Measurements from ENCODE around the gene OSBPL10. TPM values are rescaled to one million over a fixed set of nuclear protein-coding genes. Genes with fewer than 3 reads are reported as not detected.
A peak's percentile ranks its signal among the peaks of the same experiment; 100 is the strongest.

Gene OSBPL10
- total RNA-seq, 1 experiment from 2014 or later: 48.0 TPM

DNA sequence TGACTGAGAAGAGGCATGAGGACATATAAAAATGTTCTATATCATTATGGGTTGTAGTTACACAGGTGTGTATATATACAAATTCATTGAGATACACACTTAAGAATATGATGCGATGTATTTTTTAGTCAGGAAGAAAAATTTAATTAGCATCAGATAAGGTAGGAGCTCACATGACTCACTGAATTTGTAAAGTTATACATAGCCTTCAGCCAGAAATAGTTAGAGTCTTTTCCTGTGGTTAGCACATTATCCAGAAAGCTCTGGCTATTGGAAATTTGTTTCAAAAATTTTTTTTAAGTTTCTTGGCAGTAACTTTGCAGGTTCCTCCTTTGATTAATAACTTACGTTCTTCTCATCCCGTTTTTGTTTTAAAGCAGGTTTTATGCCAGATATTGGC lies 359.7 kb downstream of the OSBPL10 start:
- Histone ChIP-seq H2AFZ (ENCODE audit: low read length) (no peak overlapping the region), H3K79me2 (ENCODE audit: low read length) (no peaks in the 10 kb centered on the region), H4K20me1 (ENCODE audit: low read length) (no peaks in the 10 kb centered on the region), H3K36me3 (ENCODE audit: low read depth, low read length) (peaks cover 51% of the 10 kb centered on the region), H3K4me2 (ENCODE audit: low read length) (no peak overlapping the region), H3K9ac (ENCODE audit: low read length) (no peak overlapping the region), H3K4me3 (ENCODE audit: low read length) (no peak overlapping the region), H3K27me3 (ENCODE audit: low read length) (no peaks in the 10 kb centered on the region), H3K27ac (ENCODE audit: low read length) (no peak overlapping the region), H3F3A (ENCODE audit: low read length, unreplicated experiment) (peaks cover 4% of the 10 kb centered on the region), H3K9me2 (replicated peaks; ENCODE audit: low read length) (no peaks in the 10 kb centered on the region), H3K4me1 (ENCODE audit: insufficient read depth, low read length) (no peaks in the 10 kb centered on the region), H3K9me3 (ENCODE audit: low read length) (no peaks in the 10 kb centered on the region)
- ChIA-PET POLR2A (ENCODE audit: unreplicated experiment) (no interaction called here), CTCF (no interaction called here)
- BruUV-seq (replicated peaks): no TSS peak
- TF ChIP-seq EZH2 (IDR thresholded peaks at IDR 0.05; ENCODE audit: low read length, unreplicated experiment) (no peak), EZH2phosphoT487 (IDR thresholded peaks at IDR 0.05; ENCODE audit: borderline replicate concordance, low read length) (no peak)
- TF ChIP-seq, protein P1, sequence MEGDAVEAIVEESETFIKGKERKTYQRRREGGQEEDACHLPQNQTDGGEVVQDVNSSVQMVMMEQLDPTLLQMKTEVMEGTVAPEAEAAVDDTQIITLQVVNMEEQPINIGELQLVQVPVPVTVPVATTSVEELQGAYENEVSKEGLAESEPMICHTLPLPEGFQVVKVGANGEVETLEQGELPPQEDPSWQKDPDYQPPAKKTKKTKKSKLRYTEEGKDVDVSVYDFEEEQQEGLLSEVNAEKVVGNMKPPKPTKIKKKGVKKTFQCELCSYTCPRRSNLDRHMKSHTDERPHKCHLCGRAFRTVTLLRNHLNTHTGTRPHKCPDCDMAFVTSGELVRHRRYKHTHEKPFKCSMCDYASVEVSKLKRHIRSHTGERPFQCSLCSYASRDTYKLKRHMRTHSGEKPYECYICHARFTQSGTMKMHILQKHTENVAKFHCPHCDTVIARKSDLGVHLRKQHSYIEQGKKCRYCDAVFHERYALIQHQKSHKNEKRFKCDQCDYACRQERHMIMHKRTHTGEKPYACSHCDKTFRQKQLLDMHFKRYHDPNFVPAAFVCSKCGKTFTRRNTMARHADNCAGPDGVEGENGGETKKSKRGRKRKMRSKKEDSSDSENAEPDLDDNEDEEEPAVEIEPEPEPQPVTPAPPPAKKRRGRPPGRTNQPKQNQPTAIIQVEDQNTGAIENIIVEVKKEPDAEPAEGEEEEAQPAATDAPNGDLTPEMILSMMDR (conservative IDR thresholded peaks at IDR 0.05; ENCODE audit: low read depth, low read length): no peak
- peak; percentile 79 for ATAC-seq
- DNase-seq: peak; percentile 10
- intact Hi-C loops (cut with micrococcal nuclease): loop anchor here (2.0 kb wide), 1 partner anchor 13 kb away; no protein-coding TSS in a partner anchor

DNA sequence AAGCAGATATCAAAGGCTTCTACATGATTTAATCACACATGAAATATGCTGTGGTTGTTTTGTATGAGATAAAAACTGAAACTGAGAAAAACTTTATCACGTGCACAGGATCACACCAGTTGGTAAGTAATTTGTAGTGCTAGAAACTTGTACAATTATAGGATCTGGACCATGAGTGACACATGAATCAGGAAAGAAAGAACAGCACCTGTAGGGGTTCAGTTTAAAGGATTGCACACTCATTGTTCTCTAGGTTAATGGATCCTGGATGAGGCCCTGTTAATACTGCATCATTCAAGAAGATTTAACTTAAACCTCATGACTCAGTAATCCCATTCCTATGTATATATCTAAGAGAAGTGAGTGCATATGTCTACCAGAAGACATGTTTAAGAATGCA lies 360.4 kb downstream of the OSBPL10 start:
- Histone ChIP-seq H3K9me2 (replicated peaks; ENCODE audit: low read length) (no peaks in the 10 kb centered on the region), H3K79me2 (ENCODE audit: low read length) (no peaks in the 10 kb centered on the region), H3K9ac (ENCODE audit: low read length) (no peak overlapping the region), H3K4me2 (ENCODE audit: low read length) (no peak overlapping the region), H4K20me1 (ENCODE audit: low read length) (no peaks in the 10 kb centered on the region), H3K36me3 (ENCODE audit: low read depth, low read length) (peaks cover 44% of the 10 kb centered on the region), H3K27ac (ENCODE audit: low read length) (no peak overlapping the region), H3K9me3 (ENCODE audit: low read length) (no peaks in the 10 kb centered on the region), H2AFZ (ENCODE audit: low read length) (no peak overlapping the region), H3K4me3 (ENCODE audit: low read length) (no peak overlapping the region), H3K27me3 (ENCODE audit: low read length) (no peaks in the 10 kb centered on the region), H3F3A (ENCODE audit: low read length, unreplicated experiment) (peaks cover 4% of the 10 kb centered on the region), H3K4me1 (ENCODE audit: insufficient read depth, low read length) (0 out of 2 replicates have a peak, but pooled peaks cover 5% of the 10 kb centered on the region)
- intact Hi-C loops (cut with micrococcal nuclease): loop anchor here (2.0 kb wide), 1 partner anchor 14 kb away; no protein-coding TSS in a partner anchor
- no TSS peak for BruUV-seq (replicated peaks)
- POLR2A ChIA-PET (ENCODE audit: unreplicated experiment): no interaction called here
- ATAC-seq: peak; percentile 69
- TF ChIP-seq, protein P1 (conservative IDR thresholded peaks at IDR 0.05; ENCODE audit: low read depth, low read length): no peak
- TF ChIP-seq EZH2 (IDR thresholded peaks at IDR 0.05; ENCODE audit: low read length, unreplicated experiment) (no peak), EZH2phosphoT487 (IDR thresholded peaks at IDR 0.05; ENCODE audit: borderline replicate concordance, low read length) (no peak)
- CTCF ChIA-PET: no interaction called here
- DNase-seq: peak; percentile 21

DNA sequence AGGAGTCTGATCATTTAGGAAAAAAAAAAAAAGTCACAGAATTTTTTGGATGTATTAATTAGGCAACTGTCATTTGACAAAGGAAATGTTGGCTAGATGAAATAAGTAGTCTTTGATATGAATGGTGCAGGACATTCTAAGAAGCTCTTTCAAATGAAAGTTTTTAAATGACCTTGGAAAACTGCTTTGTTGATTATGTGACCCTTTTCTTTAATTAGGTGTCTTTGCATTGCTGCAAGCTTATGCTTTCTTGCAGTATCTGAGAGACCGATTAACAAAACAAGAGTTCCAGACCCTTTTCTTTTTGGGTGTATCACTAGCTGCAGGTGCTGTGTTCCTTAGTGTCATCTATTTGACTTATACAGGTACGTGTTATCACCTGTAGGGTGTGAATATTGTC lies 364.4 kb downstream of the OSBPL10 start:
- no peak for TF ChIP-seq EZH2 (IDR thresholded peaks at IDR 0.05; ENCODE audit: low read length, unreplicated experiment)
- TF ChIP-seq, protein P1 (conservative IDR thresholded peaks at IDR 0.05; ENCODE audit: low read depth, low read length): no peak
- TF ChIP-seq EZH2phosphoT487 (IDR thresholded peaks at IDR 0.05; ENCODE audit: borderline replicate concordance, low read length): no peak
- no peaks in the 10 kb centered on the region for H3K9me3 ChIP-seq (ENCODE audit: low read length)
- no peak overlapping the region for H2AFZ ChIP-seq (ENCODE audit: low read length)
- no peak for ATAC-seq
- peaks cover 20% of the 10 kb centered on the region; the same call in 1 of the 2 replicates for H3K36me3 ChIP-seq (ENCODE audit: low read depth, low read length)
- ChIA-PET POLR2A (ENCODE audit: unreplicated experiment) (no interaction called here), CTCF (no interaction called here)
- no peak overlapping the region for H3K4me3 ChIP-seq (ENCODE audit: low read length)
- H3K9me2 ChIP-seq (replicated peaks; ENCODE audit: low read length): no peaks in the 10 kb centered on the region
- no peak overlapping the region for H3K4me2 ChIP-seq (ENCODE audit: low read length)
- H3K79me2 ChIP-seq (ENCODE audit: low read length): peaks cover 33% of the 10 kb centered on the region
- no peak overlapping the region for H3K27ac ChIP-seq (ENCODE audit: low read length)
- H3F3A ChIP-seq (ENCODE audit: low read length, unreplicated experiment): peaks cover 4% of the 10 kb centered on the region
- H4K20me1 ChIP-seq (ENCODE audit: low read length): peaks cover 18% of the 10 kb centered on the region
- no peak for DNase-seq
- intact Hi-C loops (cut with micrococcal nuclease): loop anchor here (10.0 kb wide), 1 partner anchor 348 kb away; no protein-coding TSS in a partner anchor
- H3K27me3 ChIP-seq (ENCODE audit: low read length): no peaks in the 10 kb centered on the region
- BruUV-seq (replicated peaks): no TSS peak
- no peak overlapping the region for H3K9ac ChIP-seq (ENCODE audit: low read length)
- peaks cover 23% of the 10 kb centered on the region for H3K4me1 ChIP-seq (ENCODE audit: insufficient read depth, low read length)

All from PC-3 (cell line).